PC-9 (cell line): ENCODE measurements around the gene RFX4.

Experiments
- CTCF ChIP-seq: fragments of 200-600 bp; sonication (generic); conservative IDR thresholded peaks from 2 replicates; pipeline ENCODE4 v1.6.1; 2017; ENCODE audit warnings: mixed run types, antibody characterized with exemption, mild to moderate bottlenecking, moderate library complexity
- EZH2 ChIP-seq: fragments of 200-600 bp; sonication (generic); IDR thresholded peaks from 2 replicates; pipeline ENCODE4 v1.8.0; 2017; ENCODE audit warnings: antibody characterized with exemption, low read depth

GRCh38 chr12:106696681-106697417 is 114.0 kb downstream of the RFX4 start:
- TF ChIP-seq CTCF (no peak), EZH2 (no peak)
